HG02798 (cell line): ENCODE measurements around the gene DPPA5.
"Not testable (repeated sequence)": the region's sequence is repeated elsewhere in the genome, so short reads cannot be mapped to it uniquely, and the experiment has no call there.

Experiments
- ATAC-seq: cut with Tn5 transposase; IDR thresholded peaks from one replicate; pipeline ENCODE4 v1.9.1; 2021; ENCODE audit warnings: mild to moderate bottlenecking; ENCODE audit not compliant: unreplicated experiment, poor library complexity

Gene DPPA5

GRCh38 chr6:73308712-73309534 is 45.2 kb downstream of the DPPA5 start:
- no peak for ATAC-seq

GRCh38 chr6:73303773-73304172 is 50.3 kb downstream of the DPPA5 start:
- not testable (repeated sequence) for ATAC-seq
